ENCODE measurements around the gene ITGB1BP1. TPM values are rescaled to one million over a fixed set of nuclear protein-coding genes. Genes with fewer than 3 reads are reported as not detected.

The ITGB1BP1 gene
- total and polyA plus RNA-seq, 7 donors = 24.3 to 99.7 (median 56.8) TPM

DNA sequence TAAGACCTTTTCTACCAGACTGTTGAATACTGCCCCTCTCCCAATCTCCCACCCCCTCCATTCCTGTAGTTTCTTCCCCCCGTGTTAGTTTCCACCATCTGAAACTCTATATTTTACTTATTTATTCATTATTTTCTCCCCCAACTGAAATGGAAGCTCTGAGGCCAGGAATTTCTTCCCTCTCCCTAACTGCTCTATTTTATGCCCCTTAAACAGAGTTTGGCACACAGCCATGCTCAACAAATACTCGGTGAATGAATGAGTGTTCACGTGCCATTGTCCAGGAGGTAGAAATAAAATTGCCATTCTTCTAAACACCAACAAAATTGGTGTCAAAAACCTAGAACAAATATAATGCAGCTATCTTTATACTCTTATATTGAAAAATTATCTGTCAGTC lies 5.6 kb downstream of the ITGB1BP1 start:
- no peak for DNase-seq
- Histone ChIP-seq H3K4me1 (peaks cover 0 to 34% (median 25%) of the 10 kb centered on the region in 4 donors), H3K27me3 (no peaks in the 10 kb centered on the region), H3K4me3 (no peak overlapping the region), H3K27ac (no peak overlapping the region), H3K9me3 (no peaks in the 10 kb centered on the region), H3K36me3 (peaks cover 0 to 18% (median 3%) of the 10 kb centered on the region in 4 donors)
- intact Hi-C loops (cut with DNase I) = no loop called here
- 46 to 81% methylated on average over 3 of the region's 3 CpGs for WGBS, 2 donors
- no peak for TF ChIP-seq POLR2A (IDR thresholded peaks at IDR 0.05)
- TF ChIP-seq POLR2AphosphoS5 (IDR thresholded peaks at IDR 0.05) = no peak
- TF ChIP-seq, protein P1, sequence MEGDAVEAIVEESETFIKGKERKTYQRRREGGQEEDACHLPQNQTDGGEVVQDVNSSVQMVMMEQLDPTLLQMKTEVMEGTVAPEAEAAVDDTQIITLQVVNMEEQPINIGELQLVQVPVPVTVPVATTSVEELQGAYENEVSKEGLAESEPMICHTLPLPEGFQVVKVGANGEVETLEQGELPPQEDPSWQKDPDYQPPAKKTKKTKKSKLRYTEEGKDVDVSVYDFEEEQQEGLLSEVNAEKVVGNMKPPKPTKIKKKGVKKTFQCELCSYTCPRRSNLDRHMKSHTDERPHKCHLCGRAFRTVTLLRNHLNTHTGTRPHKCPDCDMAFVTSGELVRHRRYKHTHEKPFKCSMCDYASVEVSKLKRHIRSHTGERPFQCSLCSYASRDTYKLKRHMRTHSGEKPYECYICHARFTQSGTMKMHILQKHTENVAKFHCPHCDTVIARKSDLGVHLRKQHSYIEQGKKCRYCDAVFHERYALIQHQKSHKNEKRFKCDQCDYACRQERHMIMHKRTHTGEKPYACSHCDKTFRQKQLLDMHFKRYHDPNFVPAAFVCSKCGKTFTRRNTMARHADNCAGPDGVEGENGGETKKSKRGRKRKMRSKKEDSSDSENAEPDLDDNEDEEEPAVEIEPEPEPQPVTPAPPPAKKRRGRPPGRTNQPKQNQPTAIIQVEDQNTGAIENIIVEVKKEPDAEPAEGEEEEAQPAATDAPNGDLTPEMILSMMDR (IDR thresholded peaks at IDR 0.05) = no peak
- no peak for TF ChIP-seq EP300 (IDR thresholded peaks at IDR 0.05)

DNA sequence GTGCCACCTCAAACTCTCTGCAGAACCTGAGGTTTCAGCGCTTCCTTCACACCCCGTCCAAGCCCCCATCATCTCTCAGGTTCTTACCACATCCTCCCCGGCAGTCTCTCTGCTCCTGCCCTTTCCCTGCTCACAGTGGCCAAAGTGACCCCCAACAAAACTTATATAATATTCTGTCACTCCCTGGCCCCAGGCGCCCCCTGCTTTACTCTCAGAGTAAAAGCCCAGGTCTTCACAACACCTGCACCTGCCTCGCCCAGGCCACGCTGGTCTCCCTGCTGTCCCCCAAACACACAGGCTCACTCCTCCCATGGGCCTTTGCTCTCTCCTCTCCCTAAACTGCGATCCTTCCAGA lies 6.4 kb downstream of the ITGB1BP1 start:
- H3K36me3 ChIP-seq = peaks cover 0 to 22% (median 4%) of the 10 kb centered on the region in 4 donors
- H3K9me3 ChIP-seq = no peaks in the 10 kb centered on the region
- H3K27me3 ChIP-seq = no peaks in the 10 kb centered on the region
- TF ChIP-seq POLR2A (IDR thresholded peaks at IDR 0.05) (no peak), POLR2AphosphoS5 (IDR thresholded peaks at IDR 0.05) (no peak), EP300 (IDR thresholded peaks at IDR 0.05) (no peak)
- TF ChIP-seq, protein P1 (IDR thresholded peaks at IDR 0.05) = no peak
- no peak overlapping the region for H3K27ac ChIP-seq
- 92 to 95% methylated on average over 7 of the region's 7 CpGs for WGBS, 2 donors
- H3K4me3 ChIP-seq = no peak overlapping the region
- peaks cover 0 to 28% (median 20%) of the 10 kb centered on the region in 4 donors for H3K4me1 ChIP-seq
- no peak for DNase-seq
- intact Hi-C loops (cut with DNase I) = no loop called here

DNA sequence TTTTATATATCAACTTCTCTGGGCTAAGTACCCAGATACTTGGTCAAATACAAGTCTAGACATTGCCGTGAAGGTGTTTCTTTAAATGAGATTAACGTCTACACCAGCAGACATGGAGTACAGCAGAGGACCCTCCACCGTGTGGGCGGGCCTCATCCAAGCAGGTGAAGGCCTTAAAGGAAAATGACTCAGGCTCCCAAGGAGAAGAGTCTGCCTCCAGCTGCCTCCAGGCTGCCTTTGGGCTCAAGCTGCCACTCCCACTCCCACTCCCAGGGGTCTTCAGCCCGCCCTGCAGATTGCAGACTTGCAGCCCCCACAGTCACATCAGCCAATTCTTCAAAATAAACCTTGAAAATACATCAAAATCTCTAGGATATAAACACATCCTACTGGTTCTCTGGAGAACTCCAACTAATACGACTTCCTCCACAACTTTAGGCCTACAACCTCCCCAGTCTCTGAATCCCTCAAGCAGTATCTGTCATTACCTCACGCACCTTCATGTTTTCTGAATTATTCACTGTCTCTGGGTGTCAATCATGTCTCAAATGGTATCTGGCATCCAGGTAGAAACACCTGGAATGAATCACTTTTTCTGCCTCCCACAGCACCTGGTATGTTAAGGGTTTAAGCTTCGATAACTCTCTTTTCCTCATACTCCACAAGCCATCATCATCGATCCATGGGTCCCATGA lies 6.9 kb downstream of the ITGB1BP1 start:
- no peak for DNase-seq
- intact Hi-C loops (cut with DNase I) = no loop called here
- WGBS, 2 donors = 93% methylated on average over 9 of the region's 9 CpGs
- H3K4me1 ChIP-seq = peaks cover 0 to 22% (median 15%) of the 10 kb centered on the region in 4 donors
- no peak overlapping the region for H3K27ac ChIP-seq
- no peaks in the 10 kb centered on the region for H3K27me3 ChIP-seq
- H3K4me3 ChIP-seq = no peak overlapping the region
- H3K9me3 ChIP-seq = no peaks in the 10 kb centered on the region
- H3K36me3 ChIP-seq = peaks cover 0 to 27% (median 9%) of the 10 kb centered on the region in 4 donors
- TF ChIP-seq, protein P1 (IDR thresholded peaks at IDR 0.05) = no peak
- TF ChIP-seq EP300 (IDR thresholded peaks at IDR 0.05) = no peak
- no peak for TF ChIP-seq POLR2A (IDR thresholded peaks at IDR 0.05)
- no peak for TF ChIP-seq POLR2AphosphoS5 (IDR thresholded peaks at IDR 0.05)

DNA sequence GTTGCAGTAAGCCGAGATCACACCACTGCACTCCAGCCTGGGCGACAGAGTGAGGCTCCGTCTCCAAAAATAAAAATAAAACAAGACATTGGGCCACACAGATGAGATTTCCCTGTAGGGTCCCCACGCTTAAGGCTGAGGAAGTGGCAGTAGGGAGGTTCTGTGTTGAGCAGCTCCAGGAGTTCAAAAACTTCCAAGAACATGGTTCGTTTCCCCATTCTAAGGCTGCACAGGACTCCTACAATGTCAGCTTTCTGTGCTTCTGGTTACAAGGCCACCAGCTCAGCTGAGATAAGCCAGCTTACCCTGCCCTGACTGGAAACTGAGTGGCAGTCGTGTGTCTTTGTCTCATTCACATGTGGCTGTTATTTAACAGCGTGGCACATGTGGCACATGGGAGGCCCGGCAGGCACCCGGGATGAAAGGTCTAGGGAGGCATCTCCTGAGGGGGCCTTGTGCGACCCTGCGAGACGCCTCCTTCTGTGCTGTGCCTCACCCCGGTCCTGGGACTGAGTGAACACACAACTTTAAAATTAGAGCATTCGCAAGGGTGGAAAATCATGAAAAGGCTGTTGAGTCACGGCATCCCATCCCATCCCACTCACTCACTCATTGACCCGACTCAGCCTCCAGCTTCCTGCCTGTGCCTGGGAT lies 7.7 kb downstream of the ITGB1BP1 start:
- Histone ChIP-seq H3K4me3 (no peak overlapping the region), H3K27ac (no peak overlapping the region), H3K4me1 (peaks cover 0 to 15% (median 7%) of the 10 kb centered on the region in 4 donors), H3K27me3 (no peaks in the 10 kb centered on the region), H3K9me3 (no peaks in the 10 kb centered on the region), H3K36me3 (peaks cover 0 to 35% (median 13%) of the 10 kb centered on the region in 4 donors)
- 94 to 96% methylated on average over 16 of the region's 16 CpGs for WGBS, 2 donors
- no peak for DNase-seq
- TF ChIP-seq, protein P1 (IDR thresholded peaks at IDR 0.05) = no peak
- TF ChIP-seq POLR2A (IDR thresholded peaks at IDR 0.05) (no peak), POLR2AphosphoS5 (IDR thresholded peaks at IDR 0.05) (no peak), EP300 (IDR thresholded peaks at IDR 0.05) (no peak)
- intact Hi-C loops (cut with DNase I) = no loop called here

All from sigmoid colon (tissue), 7 donors.